Activated naive CD4-positive, alpha-beta T cell treated with anti-CD3 and anti-CD28 coated beads for 36 hours (primary cell): ENCODE measurements around the gene PYDC1. TPM values are rescaled to one million over a fixed set of nuclear protein-coding genes. Genes with fewer than 3 reads are reported as not detected.
"Not testable (repeated sequence)": the region's sequence is repeated elsewhere in the genome, so short reads cannot be mapped to it uniquely, and the experiment has no call there.

Experiments
- CTCF ChIA-PET: fragments of 350-600 bp; sonication (Branson Sonifier 250); formaldehyde crosslinking; loops from one replicate; lab custom pipeline; 2021; ENCODE audit warnings: antibody characterized with exemption; lab: Charles Lee
- DNase-seq: peaks from one replicate; pipeline ENCODE4 v3.0.0-alpha.2; 2020
- H3K27ac Mint-ChIP-seq: one replicate; pipeline ENCODE4 v1.8.0; 2021; ENCODE audit warnings: mild to moderate bottlenecking, mixed read lengths
- H3K27me3 Mint-ChIP-seq: one replicate; pipeline ENCODE4 v1.8.0; 2021; ENCODE audit warnings: low read depth, mixed read lengths
- H3K36me3 Mint-ChIP-seq: one replicate; pipeline ENCODE4 v1.8.0; 2021; ENCODE audit warnings: low read depth, mixed read lengths
- H3K4me1 Mint-ChIP-seq: one replicate; pipeline ENCODE4 v1.8.0; 2021; ENCODE audit warnings: low read depth, mixed read lengths
- H3K4me3 Mint-ChIP-seq: one replicate; pipeline ENCODE4 v1.8.0; 2021; ENCODE audit warnings: mild to moderate bottlenecking, moderate library complexity, mixed read lengths
- H3K9me3 Mint-ChIP-seq: one replicate; pipeline ENCODE4 v1.8.0; 2021; ENCODE audit warnings: mixed read lengths
- intact Hi-C: fragments of 100-400 bp; cut with micrococcal nuclease; formaldehyde crosslinking; loops from one replicate; pipeline ENCODE4 v1.15.1; 2023
- total RNA-seq, 2 experiments: library from RNA; stranded (reverse); gene quantifications; one replicate each; pipeline ENCODE4 v1.2.3, GENCODE V29; 2021

PYDC1 gene
- total RNA-seq, 2 experiments from 2014 or later: not detected

DNA sequence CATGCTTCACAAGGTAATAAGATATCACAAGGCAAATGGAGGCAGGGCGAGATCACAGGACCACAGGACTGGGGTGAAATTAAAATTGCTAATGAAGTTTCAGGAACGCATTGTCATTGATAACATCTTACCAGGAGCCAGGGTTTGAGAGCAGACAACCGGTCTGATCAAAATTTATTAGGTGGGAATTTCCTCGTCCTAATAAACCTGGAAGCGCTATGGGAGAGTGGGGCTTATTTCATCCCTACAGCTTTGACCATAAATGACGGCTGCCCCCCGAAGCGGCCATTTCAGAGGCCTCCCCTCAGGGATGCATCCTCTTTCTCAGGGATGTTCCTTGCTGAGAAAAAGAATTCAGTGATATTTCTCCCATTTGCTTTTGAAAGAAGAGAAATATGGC is 28.7 kb upstream of the PYDC1 start:
- H3K9me3 Mint-ChIP-seq, H3K27me3 Mint-ChIP-seq, H3K4me3 Mint-ChIP-seq, DNase-seq, H3K36me3 Mint-ChIP-seq, CTCF ChIA-PET, H3K27ac Mint-ChIP-seq, intact Hi-C loops, H3K4me1 Mint-ChIP-seq: not testable (repeated sequence)

DNA sequence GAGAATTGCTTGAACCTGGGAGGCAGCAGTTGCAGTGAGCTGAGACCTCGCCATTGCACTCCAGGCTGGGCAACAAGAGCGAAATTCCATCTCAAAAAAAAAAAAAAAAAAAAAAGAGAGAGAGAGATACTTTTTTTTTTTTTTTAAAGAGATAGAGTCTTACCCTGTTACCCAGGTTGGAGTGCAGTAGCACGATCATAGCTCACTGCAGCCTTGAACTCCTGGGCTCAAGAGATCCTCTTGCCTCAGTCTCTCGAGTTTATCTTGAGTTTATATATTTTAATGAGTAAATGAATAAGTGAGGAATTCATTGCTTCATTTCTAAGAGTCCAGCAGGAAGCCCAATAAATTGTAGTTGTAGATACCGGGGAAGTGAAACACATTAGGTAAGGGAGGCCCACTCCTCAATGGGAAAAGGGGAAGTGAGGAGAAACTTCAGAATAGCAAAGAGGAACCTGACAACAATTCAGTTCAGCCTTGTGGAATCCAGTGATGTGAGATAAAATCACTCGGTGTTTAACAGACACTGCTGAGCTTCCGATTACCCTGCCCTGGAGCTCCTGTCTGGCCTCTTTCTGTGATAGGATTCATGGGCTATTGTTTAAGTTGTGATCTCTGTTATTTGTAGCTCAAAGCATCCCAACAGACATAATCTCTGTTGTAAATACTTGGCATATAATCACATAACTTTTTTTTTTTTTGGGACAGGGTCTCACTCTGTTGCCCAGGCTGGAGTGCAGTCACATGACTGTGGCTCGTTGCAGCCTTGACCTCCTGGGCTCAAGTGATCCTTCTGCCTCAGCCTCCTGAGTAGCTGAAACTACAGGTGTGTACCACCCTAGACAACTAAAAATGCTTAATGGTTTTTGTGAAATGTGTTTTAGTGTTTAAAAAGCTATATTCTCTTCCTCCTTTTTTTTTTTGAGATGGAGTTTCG is 27.1 kb upstream of the PYDC1 start:
- intact Hi-C loops: no loop called here
- Mint-ChIP-seq H3K36me3 (no peaks in the 10 kb centered on the region), H3K27me3 (no peaks in the 10 kb centered on the region), H3K4me3 (no peak overlapping the region), H3K9me3 (no peaks in the 10 kb centered on the region), H3K27ac (no peak overlapping the region), H3K4me1 (no peaks in the 10 kb centered on the region)
- CTCF ChIA-PET: interaction anchor here (0.7 to 1.4 kb wide), 2 partner anchors 139 to 185 kb away, joined by 4 to 6 read pairs; no protein-coding TSS in a partner anchor
- no peak for DNase-seq

DNA sequence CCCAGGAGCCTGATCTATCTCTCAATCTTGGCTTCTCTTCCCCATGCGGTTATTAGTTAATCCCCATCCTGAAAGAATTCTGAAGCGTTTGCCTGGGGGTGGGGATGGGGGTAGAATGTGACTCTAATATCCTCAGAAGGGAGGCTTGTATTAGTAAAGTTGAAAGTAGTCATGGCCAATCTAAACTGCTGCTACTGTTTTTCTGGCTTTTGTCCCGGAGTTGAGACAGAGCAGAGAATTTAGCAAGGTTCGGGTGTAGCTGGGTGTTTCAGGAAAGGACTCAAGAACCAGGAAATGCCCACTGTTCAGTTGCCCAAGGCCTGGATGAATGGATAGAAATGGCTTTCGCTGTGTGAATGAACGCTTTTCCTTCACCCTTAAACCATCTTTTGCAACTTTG is 25.3 kb upstream of the PYDC1 start:
- Mint-ChIP-seq H3K4me3 (no peak overlapping the region), H3K4me1 (no peaks in the 10 kb centered on the region), H3K36me3 (no peaks in the 10 kb centered on the region), H3K27ac (no peak overlapping the region), H3K27me3 (no peaks in the 10 kb centered on the region), H3K9me3 (no peaks in the 10 kb centered on the region)
- CTCF ChIA-PET: no interaction called here
- intact Hi-C loops: no loop called here
- DNase-seq: no peak

DNA sequence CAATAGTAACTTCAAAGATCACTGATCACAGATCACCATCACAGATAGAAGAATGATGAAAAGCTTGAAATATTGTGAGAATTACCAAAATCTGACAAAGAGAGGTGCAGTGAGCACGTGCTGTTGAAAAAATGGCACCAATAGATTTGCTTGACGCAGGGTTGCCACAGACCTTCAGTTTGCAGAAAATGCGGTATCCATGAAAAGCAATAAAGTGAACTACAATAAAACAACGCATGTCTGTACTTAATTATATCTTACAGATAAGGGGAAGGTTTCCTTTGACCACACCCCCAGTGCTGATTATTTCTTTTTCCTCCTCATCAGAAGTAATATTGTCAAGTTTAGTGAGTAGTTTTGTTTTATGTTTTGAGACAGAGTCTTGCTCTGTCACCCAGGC is 21.1 kb upstream of the PYDC1 start:
- Mint-ChIP-seq H3K27ac (no peak overlapping the region), H3K27me3 (no peaks in the 10 kb centered on the region)
- CTCF ChIA-PET: no interaction called here

DNA sequence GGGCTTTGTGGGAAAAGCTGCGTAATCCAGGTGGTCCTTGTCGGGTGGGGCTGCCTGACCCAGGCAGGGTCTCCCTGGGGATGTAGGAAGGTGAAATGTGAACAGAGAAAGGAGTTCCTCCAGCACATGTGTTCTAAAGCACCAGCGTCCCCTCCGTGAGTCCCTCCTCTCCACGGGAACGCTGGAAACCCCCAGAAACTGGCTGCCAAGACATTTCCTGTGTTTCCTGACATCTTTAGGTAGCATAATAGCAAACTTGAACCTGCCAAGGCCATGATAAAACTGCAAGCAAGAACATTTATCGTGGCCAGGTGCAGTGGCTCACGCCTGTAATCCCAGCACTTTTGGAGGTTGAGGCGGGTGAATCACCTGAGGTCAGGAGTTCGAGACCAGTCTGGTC is 12.6 kb upstream of the PYDC1 start:
- Mint-ChIP-seq H3K4me1 (no peaks in the 10 kb centered on the region), H3K36me3 (no peaks in the 10 kb centered on the region), H3K9me3 (no peaks in the 10 kb centered on the region), H3K4me3 (no peak overlapping the region), H3K27me3 (no peaks in the 10 kb centered on the region), H3K27ac (no peak overlapping the region)
- intact Hi-C loops: no loop called here
- no peak for DNase-seq
- CTCF ChIA-PET: no interaction called here

More for the DNA sequence above, 21.1 kb upstream of the PYDC1 start:
- no peaks in the 10 kb centered on the region for H3K36me3 Mint-ChIP-seq
- intact Hi-C loops: no loop called here
- H3K9me3 Mint-ChIP-seq: no peaks in the 10 kb centered on the region
- DNase-seq: no peak
- H3K4me3 Mint-ChIP-seq: no peak overlapping the region
- no peaks in the 10 kb centered on the region for H3K4me1 Mint-ChIP-seq

DNA sequence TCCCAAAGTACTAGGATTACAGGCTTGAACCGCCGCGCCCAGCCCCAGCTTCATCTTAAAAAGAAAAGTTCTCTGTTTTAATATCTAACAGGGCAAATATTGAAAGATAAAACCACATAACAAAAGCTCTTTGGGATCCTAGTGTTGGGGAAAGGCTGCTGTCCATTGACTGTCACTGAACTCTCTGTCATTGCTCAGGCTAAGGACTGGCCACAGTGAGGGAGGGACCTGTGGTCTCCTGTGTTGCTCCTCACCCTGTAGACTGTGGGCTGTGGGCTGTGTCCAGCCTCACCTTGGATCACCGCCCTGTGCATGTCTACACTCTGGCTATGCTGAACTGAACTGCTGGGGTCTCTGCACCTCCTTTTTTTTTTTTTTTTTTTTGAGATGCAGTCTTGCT is 11.3 kb upstream of the PYDC1 start:
- Mint-ChIP-seq H3K27me3 (no peaks in the 10 kb centered on the region), H3K9me3 (no peaks in the 10 kb centered on the region), H3K4me3 (no peak overlapping the region), H3K4me1 (no peaks in the 10 kb centered on the region), H3K36me3 (no peaks in the 10 kb centered on the region), H3K27ac (no peak overlapping the region)
- no peak for DNase-seq
- intact Hi-C loops: no loop called here
- CTCF ChIA-PET: interaction anchor here (0.7 kb wide), 1 partner anchor 33 kb away, joined by 3 read pairs; no protein-coding TSS in a partner anchor

DNA sequence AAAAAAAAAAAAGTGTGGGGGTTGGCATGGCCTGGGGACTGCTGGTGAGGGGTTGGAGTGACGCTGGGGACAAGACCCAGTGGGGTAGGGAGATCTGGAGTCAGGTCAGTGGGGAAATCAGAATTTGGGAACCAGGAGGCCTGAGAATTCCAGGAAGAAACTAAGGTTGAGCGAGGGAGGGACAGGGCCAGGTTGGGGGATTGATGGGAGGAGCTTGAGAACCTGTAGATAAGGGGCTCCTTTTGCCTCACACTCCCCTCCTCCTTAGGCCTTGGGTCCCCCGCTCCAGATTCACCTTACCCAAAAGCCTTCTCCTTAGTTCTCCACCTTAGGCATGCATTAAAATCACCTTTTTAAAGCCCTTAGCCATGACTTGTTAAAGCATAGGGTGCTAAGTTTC is 8.3 kb upstream of the PYDC1 start:
- H3K27me3 Mint-ChIP-seq: peaks cover 6% of the 10 kb centered on the region
- no peaks in the 10 kb centered on the region for H3K36me3 Mint-ChIP-seq
- CTCF ChIA-PET: no interaction called here
- no peaks in the 10 kb centered on the region for H3K9me3 Mint-ChIP-seq
- no peak overlapping the region for H3K4me3 Mint-ChIP-seq
- DNase-seq: no peak
- H3K27ac Mint-ChIP-seq: no peak overlapping the region
- H3K4me1 Mint-ChIP-seq: no peaks in the 10 kb centered on the region
- intact Hi-C loops: no loop called here

DNA sequence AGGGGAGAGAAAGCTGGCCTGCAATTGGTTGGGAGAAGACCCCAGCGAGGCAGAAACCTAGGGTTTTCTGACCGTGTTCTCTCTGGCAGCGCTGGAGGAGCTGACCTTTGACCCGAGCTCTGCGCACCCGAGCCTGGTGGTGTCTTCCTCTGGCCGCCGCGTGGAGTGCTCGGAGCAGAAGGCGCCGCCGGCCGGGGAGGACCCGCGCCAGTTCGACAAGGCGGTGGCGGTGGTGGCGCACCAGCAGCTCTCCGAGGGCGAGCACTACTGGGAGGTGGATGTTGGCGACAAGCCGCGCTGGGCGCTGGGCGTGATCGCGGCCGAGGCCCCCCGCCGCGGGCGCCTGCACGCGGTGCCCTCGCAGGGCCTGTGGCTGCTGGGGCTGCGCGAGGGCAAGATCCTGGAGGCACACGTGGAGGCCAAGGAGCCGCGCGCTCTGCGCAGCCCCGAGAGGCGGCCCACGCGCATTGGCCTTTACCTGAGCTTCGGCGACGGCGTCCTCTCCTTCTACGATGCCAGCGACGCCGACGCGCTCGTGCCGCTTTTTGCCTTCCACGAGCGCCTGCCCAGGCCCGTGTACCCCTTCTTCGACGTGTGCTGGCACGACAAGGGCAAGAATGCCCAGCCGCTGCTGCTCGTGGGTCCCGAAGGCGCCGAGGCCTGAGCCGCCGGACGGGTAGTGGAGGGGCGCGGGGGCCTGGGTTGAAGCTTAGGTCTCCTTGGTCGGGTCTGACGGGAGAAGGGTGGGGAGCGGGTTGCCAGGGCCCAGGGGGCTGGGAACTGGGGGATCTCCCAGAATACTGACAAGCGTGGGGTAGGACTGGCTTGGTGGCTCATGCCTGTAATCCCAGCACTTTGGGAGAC is 7.4 kb upstream of the PYDC1 start:
- no peaks in the 10 kb centered on the region for H3K4me1 Mint-ChIP-seq
- no peak overlapping the region for H3K4me3 Mint-ChIP-seq
- no peak for DNase-seq
- intact Hi-C loops: no loop called here
- H3K9me3 Mint-ChIP-seq: no peaks in the 10 kb centered on the region
- CTCF ChIA-PET: no interaction called here
- H3K27me3 Mint-ChIP-seq: peaks cover 6% of the 10 kb centered on the region
- H3K36me3 Mint-ChIP-seq: no peaks in the 10 kb centered on the region
- no peak overlapping the region for H3K27ac Mint-ChIP-seq

DNA sequence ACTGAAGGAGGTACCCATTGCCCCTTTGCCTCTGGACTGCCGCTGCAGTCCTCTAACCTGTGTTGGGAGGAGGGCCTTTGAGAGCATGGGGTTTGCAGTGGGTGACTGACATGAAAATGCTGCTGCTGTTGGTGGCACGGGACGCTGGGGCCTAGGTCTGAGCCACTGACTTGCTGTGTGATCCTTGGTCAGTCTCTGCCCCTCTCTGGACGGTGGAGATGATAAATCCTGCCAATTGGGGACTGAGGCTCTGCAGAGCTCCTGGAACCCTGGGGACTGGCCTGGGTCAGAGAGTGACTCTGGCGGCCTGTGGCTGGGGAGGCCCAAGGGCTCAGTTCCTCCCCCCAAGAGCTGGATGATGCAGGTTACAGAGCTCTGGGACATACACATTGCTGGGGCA is 6.1 kb upstream of the PYDC1 start:
- H3K36me3 Mint-ChIP-seq: no peaks in the 10 kb centered on the region
- CTCF ChIA-PET: no interaction called here
- intact Hi-C loops: no loop called here
- no peaks in the 10 kb centered on the region for H3K9me3 Mint-ChIP-seq
- no peak for DNase-seq
- peaks cover 13% of the 10 kb centered on the region for H3K27me3 Mint-ChIP-seq
- H3K4me3 Mint-ChIP-seq: no peak overlapping the region
- no peak overlapping the region for H3K27ac Mint-ChIP-seq
- H3K4me1 Mint-ChIP-seq: no peaks in the 10 kb centered on the region

DNA sequence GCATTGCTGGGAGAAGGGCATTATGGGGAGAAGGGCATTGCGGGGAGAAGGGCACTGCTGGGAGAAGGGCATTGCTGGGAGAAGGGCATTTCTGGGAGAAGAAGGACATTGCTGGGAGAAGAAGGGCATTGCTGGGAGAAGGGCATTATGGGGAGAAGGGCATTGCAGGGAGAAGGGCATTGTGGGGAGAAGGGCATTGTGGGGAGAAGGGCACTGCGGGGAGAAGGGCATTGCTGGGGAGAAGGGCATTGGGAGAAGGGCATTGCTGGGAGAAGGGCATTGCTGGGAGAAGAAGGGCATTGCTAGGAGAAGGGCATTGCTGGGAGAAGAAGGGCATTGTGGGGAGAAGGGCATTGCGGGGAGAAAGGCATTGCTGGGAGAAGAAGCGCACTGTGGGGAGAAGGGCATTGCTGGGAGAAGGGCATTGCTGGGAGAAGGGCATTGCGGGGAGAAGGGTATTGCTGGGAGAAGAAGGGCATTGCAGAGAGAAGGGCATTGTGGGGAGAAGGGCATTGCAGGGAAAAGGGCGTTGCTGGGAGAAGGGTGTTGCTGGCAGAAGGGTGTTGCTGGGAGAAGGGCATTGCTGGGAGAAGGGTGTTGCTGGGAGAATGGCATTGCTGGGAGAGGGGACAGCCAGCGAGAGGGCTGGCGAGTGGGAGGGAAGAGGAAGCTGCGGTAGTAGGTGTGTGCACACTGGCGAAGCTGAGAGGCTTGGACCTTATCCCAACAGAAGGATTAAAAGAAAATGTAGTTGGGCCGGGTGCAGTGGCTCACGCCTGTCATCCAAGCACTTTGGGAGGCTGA is 4.6 kb upstream of the PYDC1 start:
- DNase-seq: no peak
- no peak overlapping the region for H3K4me3 Mint-ChIP-seq
- intact Hi-C loops: no loop called here
- CTCF ChIA-PET: no interaction called here
- peaks cover 4% of the 10 kb centered on the region for H3K4me1 Mint-ChIP-seq
- no peak overlapping the region for H3K27ac Mint-ChIP-seq
- H3K9me3 Mint-ChIP-seq: no peaks in the 10 kb centered on the region
- no peaks in the 10 kb centered on the region for H3K36me3 Mint-ChIP-seq
- peaks cover 27% of the 10 kb centered on the region for H3K27me3 Mint-ChIP-seq

DNA sequence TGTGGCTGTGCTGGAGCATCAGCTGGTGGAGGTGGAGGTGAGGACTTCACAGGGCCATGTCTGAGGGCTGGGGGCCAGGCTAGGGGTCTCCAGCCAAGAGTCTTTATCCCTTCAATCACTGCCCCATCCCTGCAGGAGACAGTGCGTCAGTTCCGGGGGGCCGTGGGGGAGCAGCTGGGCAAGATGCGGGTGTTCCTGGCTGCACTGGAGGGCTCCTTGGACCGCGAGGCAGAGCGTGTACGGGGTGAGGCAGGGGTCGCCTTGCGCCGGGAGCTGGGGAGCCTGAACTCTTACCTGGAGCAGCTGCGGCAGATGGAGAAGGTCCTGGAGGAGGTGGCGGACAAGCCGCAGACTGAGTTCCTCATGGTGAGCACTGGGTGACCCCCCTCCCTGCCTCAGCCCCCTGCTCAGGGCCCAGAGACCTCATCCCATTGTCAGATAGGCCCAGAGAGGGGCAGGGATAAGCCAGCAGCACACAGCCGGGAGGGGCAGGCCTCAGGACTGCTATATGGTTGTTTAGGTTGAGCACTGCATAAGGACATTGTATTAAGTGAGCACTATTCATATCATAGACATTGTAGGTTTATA is 2.3 kb upstream of the PYDC1 start:
- CTCF ChIA-PET: interaction anchor here (0.6 kb wide), 1 partner anchor 162 kb away, joined by 3 read pairs; no protein-coding TSS in a partner anchor
- intact Hi-C loops: no loop called here
- Mint-ChIP-seq H3K4me1 (peaks cover 17% of the 10 kb centered on the region), H3K9me3 (no peaks in the 10 kb centered on the region), H3K27me3 (peaks cover 41% of the 10 kb centered on the region), H3K36me3 (no peaks in the 10 kb centered on the region), H3K27ac (no peak overlapping the region), H3K4me3 (no peak overlapping the region)
- DNase-seq: no peak
